C4-2B (cell line): ENCODE data around the gene MAP4K3.

ENCODE experiments used
- H3K27ac ChIP-seq: fragments of 450-650 bp; 2 replicates; pipeline ENCODE4 v1.5.1; 2017
- CTCF ChIP-seq: fragments of 450-650 bp; conservative IDR thresholded peaks from 2 replicates; pipeline ENCODE4 v1.5.1; 2017; ENCODE audit warnings: mild to moderate bottlenecking
- ZFX ChIP-seq: fragments of 450-650 bp; IDR thresholded peaks from 2 replicates; pipeline ENCODE4 v1.6.1; 2017

The MAP4K3 gene

GRCh38 chr2:39479053-39479670 lies 42.1 kb upstream of the MAP4K3 start:
- no peak for TF ChIP-seq CTCF
- no peak overlapping the region for H3K27ac ChIP-seq

GRCh38 chr2:39476524-39476923 lies 39.4 kb upstream of the MAP4K3 start:
- no peak overlapping the region for H3K27ac ChIP-seq
- TF ChIP-seq ZFX, result no peak
- TF ChIP-seq CTCF, result no peak

GRCh38 chr2:39475006-39475405 lies 37.9 kb upstream of the MAP4K3 start:
- TF ChIP-seq CTCF, result no peak
- TF ChIP-seq ZFX, result no peak
- no peak overlapping the region for H3K27ac ChIP-seq

- H3K27ac ChIP-seq, result no peak overlapping the region
- no peak for TF ChIP-seq CTCF
- TF ChIP-seq ZFX, result no peak
Measured at GRCh38 chr2:39470580-39470979, 33.5 kb upstream of the MAP4K3 start.

GRCh38 chr2:39469807-39470206 lies 32.7 kb upstream of the MAP4K3 start:
- H3K27ac ChIP-seq, result no peak overlapping the region
- TF ChIP-seq CTCF, result no peak
- no peak for TF ChIP-seq ZFX

- no peak for TF ChIP-seq ZFX
Measured at GRCh38 chr2:39468579-39469451, 31.7 kb upstream of the MAP4K3 start.

GRCh38 chr2:39466311-39466710 lies 29.2 kb upstream of the MAP4K3 start:
- TF ChIP-seq ZFX (no peak), CTCF (no peak)
- no peak overlapping the region for H3K27ac ChIP-seq

More at GRCh38 chr2:39468579-39469451, 31.7 kb upstream of the MAP4K3 start:
- H3K27ac ChIP-seq, result no peak overlapping the region
